Superior temporal gyrus (tissue), 1 donor: ENCODE data around the gene TRAPPC2.

Experiments
- DNase-seq: peaks from one replicate; pipeline ENCODE4 v3.0.0-alpha.2; 2016; ENCODE audit errors: extremely low spot score

The TRAPPC2 gene

DNA sequence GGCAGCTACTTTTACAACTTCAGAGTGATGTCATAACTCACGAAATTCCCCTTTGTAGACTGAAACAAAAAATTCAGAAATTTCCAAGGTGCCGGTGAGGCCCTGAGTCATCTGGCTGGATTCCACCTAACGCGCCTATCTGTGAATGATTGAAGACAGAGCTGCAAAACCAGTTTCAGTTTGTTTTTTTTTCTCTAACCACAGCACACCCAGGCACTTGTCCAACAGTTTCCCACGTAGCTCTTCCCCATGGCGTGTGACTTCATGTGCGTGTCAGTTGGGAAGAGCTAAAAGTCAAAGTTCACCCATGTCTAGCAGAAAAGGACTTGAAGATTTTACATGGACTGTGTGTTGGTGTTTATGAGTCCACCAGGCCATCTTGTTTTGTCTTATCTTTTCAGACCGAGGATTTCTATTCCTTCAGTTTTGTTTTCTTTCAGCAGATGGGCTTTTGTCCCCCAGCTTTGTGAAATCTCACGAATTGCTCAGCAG is 65.1 kb downstream of the TRAPPC2 start:
- no peak for DNase-seq

DNA sequence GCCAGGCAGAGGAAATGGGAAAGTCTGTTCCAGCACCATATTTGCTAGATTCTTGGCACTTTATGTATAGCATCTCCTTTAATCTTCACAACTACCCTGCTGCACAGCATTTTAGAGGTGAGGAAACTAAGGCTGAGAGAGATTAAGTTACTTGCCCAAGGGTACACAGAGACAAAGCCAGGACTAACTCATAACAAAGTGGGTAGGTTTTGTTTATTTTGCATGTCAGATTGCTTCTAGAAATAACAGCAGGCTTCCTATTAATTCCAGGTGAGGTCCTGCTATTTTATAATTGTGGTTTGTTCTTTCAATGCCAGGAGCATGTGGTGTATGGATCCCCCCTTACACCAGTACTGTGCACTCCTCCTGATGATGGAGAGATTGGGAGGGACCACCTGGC is 66.5 kb downstream of the TRAPPC2 start:
- DNase-seq, result no peak

DNA sequence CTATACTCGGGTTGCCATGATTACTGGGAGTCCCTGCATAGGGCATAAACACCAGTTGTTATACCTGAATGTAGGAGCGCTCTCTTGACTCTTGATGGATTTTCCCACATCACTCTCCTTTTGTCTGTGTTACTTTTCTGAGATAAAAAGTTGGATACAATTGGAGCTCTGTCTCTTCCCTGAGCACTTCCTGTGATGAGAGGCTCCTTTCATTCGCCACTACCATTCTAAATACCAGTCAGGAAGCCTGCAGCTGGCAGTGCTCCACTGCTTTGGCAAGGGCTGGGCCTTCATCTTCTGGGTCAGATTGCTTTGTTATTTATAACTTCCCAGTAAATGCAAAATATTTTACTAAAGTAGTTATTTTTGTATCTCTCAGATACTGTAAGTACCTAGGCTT is 67.6 kb downstream of the TRAPPC2 start:
- peak; percentile 76 for DNase-seq

DNA sequence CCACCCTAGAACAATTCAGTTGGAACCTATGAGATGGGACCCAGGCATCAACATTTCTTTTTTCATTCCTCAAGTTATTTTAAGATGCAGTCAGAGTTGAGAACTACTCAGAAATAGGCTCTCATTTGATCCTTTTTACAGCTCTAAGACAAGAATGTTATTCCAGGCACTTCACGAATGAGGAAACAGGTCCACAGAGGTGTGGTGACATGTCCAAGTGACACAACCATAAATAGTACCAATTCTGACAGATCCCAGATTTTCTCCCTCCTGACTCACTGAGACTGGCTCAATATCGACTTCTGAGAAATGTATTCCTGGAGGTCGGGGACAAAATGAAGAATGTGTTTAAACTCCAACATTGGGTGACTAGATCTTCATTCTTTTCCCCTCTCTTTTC is 70.4 kb downstream of the TRAPPC2 start:
- no peak for DNase-seq

DNA sequence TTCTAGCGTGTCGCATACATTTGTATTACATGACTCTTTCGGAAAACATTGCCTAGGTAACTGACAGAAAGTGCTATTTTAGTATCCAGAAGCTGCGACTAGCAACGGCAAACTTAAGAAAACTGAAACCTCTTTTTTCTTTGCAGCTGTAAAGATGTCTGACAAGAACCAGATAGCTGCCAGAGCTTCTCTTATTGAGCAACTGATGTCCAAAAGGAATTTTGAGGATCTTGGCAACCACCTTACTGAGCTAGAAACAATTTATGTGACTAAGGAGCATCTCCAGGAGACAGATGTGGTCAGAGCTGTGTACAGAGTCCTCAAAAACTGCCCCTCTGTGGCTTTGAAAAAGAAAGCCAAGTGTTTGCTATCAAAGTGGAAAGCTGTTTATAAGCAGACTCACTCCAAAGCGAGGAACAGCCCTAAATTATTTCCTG is 72.0 kb downstream of the TRAPPC2 start:
- no peak for DNase-seq
